Neural progenitor cell (in vitro differentiated cells): Measurements from ENCODE around the gene LARGE2. TPM values are rescaled to one million over a fixed set of nuclear protein-coding genes. Genes with fewer than 3 reads are reported as not detected.

ENCODE experiments used
- DNase-seq: peaks from one replicate; pipeline ENCODE4 v3.0.0-alpha.2; 2016; ENCODE audit warnings: low spot score
- H2AFZ ChIP-seq: fragments of 200-600 bp; sonication (generic); replicated peaks from 2 replicates; pipeline ENCODE4 v1.6.1; 2016; ENCODE audit warnings: antibody characterized with exemption
- H3F3A ChIP-seq: fragments of 200-600 bp; sonication (generic); 2 replicates; pipeline ENCODE4 v1.6.1; 2016; ENCODE audit warnings: antibody characterized with exemption, low read depth
- H3K27ac ChIP-seq: fragments of 200-600 bp; sonication (generic); 2 replicates; pipeline ENCODE4 v1.5.1; 2016; ENCODE audit warnings: mild to moderate bottlenecking
- H3K27me3 ChIP-seq: fragments of 200-600 bp; sonication (generic); 2 replicates; pipeline ENCODE4 v1.6.1; 2016; ENCODE audit warnings: mild to moderate bottlenecking, moderate library complexity
- H3K36me3 ChIP-seq: fragments of 200-600 bp; sonication (generic); 2 replicates; pipeline ENCODE4 v1.5.1; 2016
- H3K4me1 ChIP-seq: fragments of 200-600 bp; sonication (generic); 2 replicates; pipeline ENCODE4 v1.6.1; 2016; ENCODE audit warnings: mixed run types
- H3K4me2 ChIP-seq: fragments of 200-600 bp; sonication (generic); 2 replicates; pipeline ENCODE4 v1.6.1; 2016
- H3K4me3 ChIP-seq: fragments of 200-600 bp; sonication (generic); 2 replicates; pipeline ENCODE4 v1.5.1; 2016
- H3K79me2 ChIP-seq: fragments of 200-600 bp; sonication (generic); 2 replicates; pipeline ENCODE4 v1.6.1; 2016; ENCODE audit warnings: low read depth
- H3K9ac ChIP-seq: fragments of 200-600 bp; sonication (generic); 2 replicates; pipeline ENCODE4 v1.6.1; 2016
- H3K9me3 ChIP-seq: fragments of 200-600 bp; sonication (generic); 2 replicates; pipeline ENCODE4 v1.5.1; 2016; ENCODE audit warnings: low read depth
- H4K20me1 ChIP-seq: fragments of 200-600 bp; sonication (generic); 2 replicates; pipeline ENCODE4 v1.6.1; 2016; ENCODE audit warnings: low read depth
- H3K27ac Mint-ChIP-seq: 3 replicates; pipeline ENCODE4 v1.8.0; 2021; ENCODE audit warnings: mixed read lengths
- H3K27me3 Mint-ChIP-seq: 2 replicates; pipeline ENCODE4 v1.8.0; 2022; ENCODE audit warnings: low read depth, mild to moderate bottlenecking, inconsistent platforms, moderate library complexity, mixed read lengths; ENCODE audit not compliant: insufficient read depth
- H3K36me3 Mint-ChIP-seq: 3 replicates; pipeline ENCODE4 v1.8.0; 2021; ENCODE audit warnings: mixed read lengths
- H3K4me1 Mint-ChIP-seq: 3 replicates; pipeline ENCODE4 v1.8.0; 2021; ENCODE audit warnings: mixed read lengths
- H3K4me3 Mint-ChIP-seq: 3 replicates; pipeline ENCODE4 v1.8.0; 2021; ENCODE audit warnings: mild to moderate bottlenecking, moderate library complexity, mixed read lengths
- H3K9me3 Mint-ChIP-seq: 3 replicates; pipeline ENCODE4 v1.8.0; 2020; ENCODE audit warnings: mixed read lengths
- CTCF ChIP-seq: fragments of 200-600 bp; sonication (generic); IDR thresholded peaks from 2 replicates; pipeline ENCODE4 v1.5.1; 2017; ENCODE audit warnings: antibody characterized with exemption, mild to moderate bottlenecking
- EZH2 ChIP-seq: fragments of 200-600 bp; sonication (generic); IDR thresholded peaks from 2 replicates; pipeline ENCODE4 v1.6.1; 2017; ENCODE audit warnings: antibody characterized with exemption, mild to moderate bottlenecking, moderate library complexity
- EZH2phosphoT487 ChIP-seq: fragments of 200-600 bp; sonication (generic); IDR thresholded peaks from 2 replicates; pipeline ENCODE4 v1.6.1; 2017; ENCODE audit warnings: antibody characterized with exemption
- total RNA-seq: library from RNA; depleted of rRNA; stranded (reverse); fragments of >200 nt; gene quantifications from 2 replicates; pipeline ENCODE4 v1.2.3, GENCODE V29; 2015; ENCODE audit warnings: low replicate concordance

Gene LARGE2
- total RNA-seq, 1 donor from 2014 or later, result 5.0 TPM

GRCh38 chr11:45879803-45880686 lies 42.4 kb upstream of the LARGE2 start:
- Mint-ChIP-seq H3K4me1 (peaks cover 21% of the 10 kb centered on the region), H3K27me3 (peaks cover 4% of the 10 kb centered on the region), H3K4me3 (no peak overlapping the region), H3K9me3 (no peaks in the 10 kb centered on the region), H3K36me3 (peaks cover 4% of the 10 kb centered on the region), H3K27ac (no peak overlapping the region)
- H3F3A ChIP-seq, result peaks cover 8% of the 10 kb centered on the region
- H3K27me3 ChIP-seq, result no peaks in the 10 kb centered on the region
- H3K27ac ChIP-seq, result no peak overlapping the region
- no peak for DNase-seq
- no peaks in the 10 kb centered on the region for H3K79me2 ChIP-seq
- peaks cover 20% of the 10 kb centered on the region for H3K4me1 ChIP-seq
- H3K4me2 ChIP-seq, result no peak overlapping the region
- no peaks in the 10 kb centered on the region for H3K9me3 ChIP-seq
- no peak overlapping the region for H3K4me3 ChIP-seq
- peaks cover 20% of the 10 kb centered on the region for H4K20me1 ChIP-seq
- TF ChIP-seq CTCF, result no peak
- no peak for TF ChIP-seq EZH2
- no peak overlapping the region for H2AFZ ChIP-seq
- no peak overlapping the region for H3K9ac ChIP-seq
- no peaks in the 10 kb centered on the region for H3K36me3 ChIP-seq

- Histone ChIP-seq H3K79me2 (no peaks in the 10 kb centered on the region), H3K4me3 (no peak overlapping the region), H3F3A (peaks cover 10% of the 10 kb centered on the region), H2AFZ (no peak overlapping the region), H3K27me3 (peaks cover 2% of the 10 kb centered on the region), H3K36me3 (no peaks in the 10 kb centered on the region), H4K20me1 (peaks cover 22% of the 10 kb centered on the region), H3K4me2 (no peak overlapping the region), H3K9me3 (no peaks in the 10 kb centered on the region), H3K9ac (no peak overlapping the region), H3K27ac (no peak overlapping the region), H3K4me1 (peaks cover 14% of the 10 kb centered on the region)
- no peak for TF ChIP-seq EZH2
- TF ChIP-seq EZH2phosphoT487, result no peak
- TF ChIP-seq CTCF, result no peak
- Mint-ChIP-seq H3K27ac (no peak overlapping the region), H3K27me3 (peaks cover 6% of the 10 kb centered on the region), H3K4me3 (no peak overlapping the region), H3K4me1 (peaks cover 19% of the 10 kb centered on the region), H3K9me3 (no peaks in the 10 kb centered on the region), H3K36me3 (peaks cover 4% of the 10 kb centered on the region)
- DNase-seq, result no peak
These were observed 41.5 kb upstream of the LARGE2 start for GRCh38 chr11:45880772-45881570.

GRCh38 chr11:45881708-45882368 lies 40.6 kb upstream of the LARGE2 start:
- no peak overlapping the region for H3K4me3 ChIP-seq
- H3K4me1 Mint-ChIP-seq, result peaks cover 10% of the 10 kb centered on the region
- no peaks in the 10 kb centered on the region for H3K79me2 ChIP-seq
- peaks cover 30% of the 10 kb centered on the region for H4K20me1 ChIP-seq
- peaks cover 9% of the 10 kb centered on the region for H3K4me1 ChIP-seq
- H2AFZ ChIP-seq, result no peak overlapping the region
- H3F3A ChIP-seq, result peaks cover 12% of the 10 kb centered on the region
- H3K27me3 Mint-ChIP-seq, result peaks cover 6% of the 10 kb centered on the region
- no peak overlapping the region for H3K27ac ChIP-seq
- peaks cover 4% of the 10 kb centered on the region for H3K36me3 Mint-ChIP-seq
- H3K9me3 Mint-ChIP-seq, result no peaks in the 10 kb centered on the region
- TF ChIP-seq EZH2phosphoT487 (no peak), CTCF (no peak), EZH2 (no peak)
- no peak overlapping the region for H3K4me2 ChIP-seq
- H3K4me3 Mint-ChIP-seq, result no peak overlapping the region
- H3K36me3 ChIP-seq, result no peaks in the 10 kb centered on the region
- H3K27ac Mint-ChIP-seq, result no peak overlapping the region
- peaks cover 11% of the 10 kb centered on the region for H3K27me3 ChIP-seq
- H3K9me3 ChIP-seq, result no peaks in the 10 kb centered on the region
- DNase-seq, result no peak
- no peak overlapping the region for H3K9ac ChIP-seq
